Mononuclear cell (primary cell): ENCODE results near the gene GPX6. TPM values are rescaled to one million over a fixed set of nuclear protein-coding genes. Genes with fewer than 3 reads are reported as not detected.
"Not testable (repeated sequence)": the region's sequence is repeated elsewhere in the genome, so short reads cannot be mapped to it uniquely, and the experiment has no call there.

Experiments used
- H3K27me3 ChIP-seq: 2 replicates; pipeline ENCODE4 v1.6.0; 2011; ENCODE audit warnings: low read length, control low read depth; ENCODE audit not compliant: insufficient read depth
- H3K4me1 ChIP-seq: 2 replicates; pipeline ENCODE4 v1.5.1; 2011; ENCODE audit warnings: mild to moderate bottlenecking, low read length, control low read depth; ENCODE audit not compliant: insufficient read depth
- H3K4me3 ChIP-seq: 2 replicates; pipeline ENCODE4 v1.5.1; 2011; ENCODE audit warnings: mild to moderate bottlenecking, low read length, moderate library complexity
- H3K9me3 ChIP-seq: 2 replicates; pipeline ENCODE4 v1.5.1; 2011; ENCODE audit warnings: low read depth, mild to moderate bottlenecking, control low read depth, low read length
- total RNA-seq: library from RNA; depleted of rRNA; stranded (reverse); fragments of >200 nt; gene quantifications from one replicate; pipeline ENCODE4 v1.2.3, GENCODE V29; 2012

Gene GPX6
- not detected for total RNA-seq

GRCh38 chr6:28515676-28516075 is at the start of gene GPX6:
TSS of gene GPX6 (minus strand) at chr6:28515793. CDS start at chr6:28515743, 50 bp downstream.
- Histone ChIP-seq H3K4me3 (no peak within 1 kb of the TSS), H3K9me3 (no peaks in the 10 kb centered on the region), H3K4me1 (no peaks in the 10 kb centered on the region)

GRCh38 chr6:28563430-28564095 is 48.0 kb upstream of the GPX6 start:
- no peaks in the 10 kb centered on the region for H3K4me1 ChIP-seq

More at GRCh38 chr6:28515676-28516075, at the start of gene GPX6:
- peaks cover 16% of the 10 kb centered on the region for H3K27me3 ChIP-seq

GRCh38 chr6:28558629-28559028 is 43.0 kb upstream of the GPX6 start:
- Histone ChIP-seq H3K4me1 (no peaks in the 10 kb centered on the region), H3K27me3 (peaks cover 26% of the 10 kb centered on the region), H3K4me3 (no peak overlapping the region), H3K9me3 (no peaks in the 10 kb centered on the region)

More at GRCh38 chr6:28563430-28564095, 48.0 kb upstream of the GPX6 start:
- Histone ChIP-seq H3K9me3 (no peaks in the 10 kb centered on the region), H3K4me3 (no peak overlapping the region), H3K27me3 (peaks cover 13% of the 10 kb centered on the region)

- peaks cover 40% of the 10 kb centered on the region for H3K27me3 ChIP-seq
- no peaks in the 10 kb centered on the region for H3K4me1 ChIP-seq
- no peak overlapping the region for H3K4me3 ChIP-seq
Observed at GRCh38 chr6:28555136-28555535, 39.5 kb upstream of the GPX6 start.

GRCh38 chr6:28553986-28554881 is 38.6 kb upstream of the GPX6 start:
- H3K4me3 ChIP-seq: no peak overlapping the region
- H3K9me3 ChIP-seq: no peaks in the 10 kb centered on the region
- H3K27me3 ChIP-seq: peaks cover 40% of the 10 kb centered on the region
- H3K4me1 ChIP-seq: no peaks in the 10 kb centered on the region

More at GRCh38 chr6:28555136-28555535, 39.5 kb upstream of the GPX6 start:
- H3K9me3 ChIP-seq: no peaks in the 10 kb centered on the region

GRCh38 chr6:28553384-28553985 is 37.9 kb upstream of the GPX6 start:
- Histone ChIP-seq H3K27me3 (peaks cover 37% of the 10 kb centered on the region), H3K4me1 (no peaks in the 10 kb centered on the region), H3K4me3 (no peak overlapping the region), H3K9me3 (no peaks in the 10 kb centered on the region)

GRCh38 chr6:28551891-28552666 is 36.5 kb upstream of the GPX6 start:
- H3K4me1 ChIP-seq: no peaks in the 10 kb centered on the region
- H3K4me3 ChIP-seq: no peak overlapping the region
- H3K27me3 ChIP-seq: peaks cover 47% of the 10 kb centered on the region
- no peaks in the 10 kb centered on the region for H3K9me3 ChIP-seq

GRCh38 chr6:28547003-28547402 is 31.4 kb upstream of the GPX6 start:
- Histone ChIP-seq H3K27me3 (peaks cover 51% of the 10 kb centered on the region), H3K4me1 (peaks cover 16% of the 10 kb centered on the region)
- H3K9me3 ChIP-seq, H3K4me3 ChIP-seq: not testable (repeated sequence)

- no peaks in the 10 kb centered on the region for H3K9me3 ChIP-seq
- H3K4me3 ChIP-seq: no peak overlapping the region
- peaks cover 61% of the 10 kb centered on the region for H3K27me3 ChIP-seq
- peaks cover 16% of the 10 kb centered on the region for H3K4me1 ChIP-seq
Observed at GRCh38 chr6:28545955-28546354, 30.4 kb upstream of the GPX6 start.

- H3K4me1 ChIP-seq: peaks cover 16% of the 10 kb centered on the region
- peak overlapping the region; percentile 14 for H3K4me3 ChIP-seq
Observed at GRCh38 chr6:28543651-28544610, 28.3 kb upstream of the GPX6 start.

GRCh38 chr6:28542440-28543296 is 27.1 kb upstream of the GPX6 start:
- Histone ChIP-seq H3K4me3 (peak overlapping the region; percentile 28), H3K4me1 (peaks cover 16% of the 10 kb centered on the region), H3K27me3 (peaks cover 74% of the 10 kb centered on the region), H3K9me3 (no peaks in the 10 kb centered on the region)

More at GRCh38 chr6:28543651-28544610, 28.3 kb upstream of the GPX6 start:
- Histone ChIP-seq H3K27me3 (peaks cover 68% of the 10 kb centered on the region), H3K9me3 (no peaks in the 10 kb centered on the region)

- H3K4me1 ChIP-seq: peaks cover 16% of the 10 kb centered on the region
- H3K4me3 ChIP-seq: no peak overlapping the region
- H3K27me3 ChIP-seq: peaks cover 76% of the 10 kb centered on the region
- no peaks in the 10 kb centered on the region for H3K9me3 ChIP-seq
Observed at GRCh38 chr6:28541996-28542395, 26.4 kb upstream of the GPX6 start.
